22Rv1 (cell line): ENCODE measurements around the gene STON1.

Experiments used
- CTCF ChIP-seq: fragments of 450-650 bp; IDR thresholded peaks from 2 replicates; pipeline ENCODE4 v1.5.1; 2017; ENCODE audit warnings: mild to moderate bottlenecking
- ZFX ChIP-seq: fragments of 450-650 bp; IDR thresholded peaks from 2 replicates; pipeline ENCODE4 v1.6.1; 2017; ENCODE audit warnings: antibody characterized with exemption, borderline replicate concordance

DNA sequence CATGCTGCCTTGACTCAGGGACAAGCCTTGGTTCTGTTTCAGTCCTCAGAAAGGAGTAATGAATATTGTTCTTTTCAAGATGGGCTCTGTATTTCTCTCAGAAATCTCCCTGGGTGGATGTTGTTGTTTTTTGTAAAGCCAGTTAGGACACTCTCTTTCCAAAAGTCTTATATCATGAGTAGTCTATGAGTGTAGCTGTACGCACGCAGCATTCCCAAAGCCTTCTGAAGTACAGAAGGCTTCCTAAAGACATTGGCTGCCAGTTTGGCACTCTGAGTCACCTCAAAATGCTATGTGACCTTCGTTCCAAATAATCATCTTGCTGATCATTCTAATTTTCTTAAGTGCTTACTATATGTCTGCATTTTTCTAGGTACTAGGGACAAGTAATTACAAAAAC, 71.0 kb downstream of the STON1 start:
- TF ChIP-seq CTCF (no peak), ZFX (no peak)
